ENCODE measurements around the gene TCF7L2.

Gene TCF7L2

GRCh38 chr10:113177936-113178335, 227.9 kb downstream of the TCF7L2 start:
- DNase-seq (ENCODE audit: low read depth in 2 of 2) = no peak

- DNase-seq (ENCODE audit: low read depth in 2 of 2) = no peak
Measured at GRCh38 chr10:113178771-113179170, 228.7 kb downstream of the TCF7L2 start.

- no peak for DNase-seq (ENCODE audit: low read depth in 2 of 2)
Measured at GRCh38 chr10:113179265-113179664, 229.2 kb downstream of the TCF7L2 start.

- no peak for DNase-seq (ENCODE audit: low read depth in 2 of 2)
Measured at GRCh38 chr10:113179966-113180365, 229.9 kb downstream of the TCF7L2 start.

- DNase-seq (ENCODE audit: low read depth in 2 of 2) = no peak
Measured at GRCh38 chr10:113180401-113181154, 230.5 kb downstream of the TCF7L2 start.

DNA sequence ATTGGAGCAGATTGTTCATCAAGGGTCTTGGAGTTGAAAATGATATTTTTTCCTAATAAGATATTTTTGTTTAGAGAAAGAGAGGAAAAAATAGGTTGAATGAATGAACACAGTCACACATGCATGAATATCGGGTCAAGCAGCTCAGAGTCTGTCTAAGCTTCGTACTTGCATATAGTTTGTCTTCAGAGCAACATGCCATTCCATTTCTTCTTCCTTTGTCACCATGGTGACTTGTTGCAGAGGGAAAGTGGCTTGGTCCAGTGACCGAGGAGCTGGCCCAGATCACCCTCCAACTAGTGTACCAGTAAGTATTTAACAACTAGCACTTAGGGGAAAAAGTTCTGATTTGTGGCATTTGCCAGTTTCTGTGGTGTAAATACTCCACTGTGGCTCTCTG, 232.1 kb downstream of the TCF7L2 start:
- DNase-seq (ENCODE audit: low read depth in 2 of 2) = no peak

GRCh38 chr10:113183573-113183972, 233.5 kb downstream of the TCF7L2 start:
- no peak for DNase-seq (ENCODE audit: low read depth in 2 of 2)

DNA sequence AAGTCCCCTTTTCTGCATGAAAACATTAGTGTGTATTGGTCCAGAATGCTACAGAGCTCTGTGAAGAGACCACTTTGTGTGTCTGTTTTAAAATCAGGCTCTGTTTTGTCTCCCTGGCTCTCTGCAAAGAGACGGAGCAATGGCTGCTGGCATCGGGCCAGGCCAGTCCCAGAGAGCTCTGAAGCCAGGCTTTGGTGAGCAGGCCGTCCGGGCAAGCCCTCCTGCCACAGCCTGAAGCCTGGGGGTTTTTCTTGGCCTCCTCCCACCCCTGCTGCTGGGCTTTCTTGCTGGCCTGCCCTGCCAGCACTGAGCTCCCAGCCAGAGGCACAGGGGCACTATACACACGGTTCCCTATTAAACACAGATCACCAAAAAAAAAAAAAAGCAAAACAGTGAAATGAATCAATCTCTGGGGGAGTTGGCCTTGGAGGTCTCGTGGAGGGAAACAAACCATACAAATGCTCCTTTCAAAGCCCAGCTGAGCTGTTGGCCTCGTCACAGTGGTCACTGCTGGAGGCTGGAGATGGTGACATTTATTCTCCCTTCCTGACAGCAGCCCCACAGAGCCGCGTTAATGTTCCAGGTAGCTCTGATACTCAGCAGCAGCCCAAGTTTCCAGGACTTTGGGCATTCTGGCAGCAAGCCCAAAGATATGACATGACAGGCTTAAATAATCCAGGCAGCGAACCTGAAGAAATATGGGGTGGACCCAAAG, 237.2 kb downstream of the TCF7L2 start:
- no peak for DNase-seq (ENCODE audit: low read depth in 2 of 2)

DNA sequence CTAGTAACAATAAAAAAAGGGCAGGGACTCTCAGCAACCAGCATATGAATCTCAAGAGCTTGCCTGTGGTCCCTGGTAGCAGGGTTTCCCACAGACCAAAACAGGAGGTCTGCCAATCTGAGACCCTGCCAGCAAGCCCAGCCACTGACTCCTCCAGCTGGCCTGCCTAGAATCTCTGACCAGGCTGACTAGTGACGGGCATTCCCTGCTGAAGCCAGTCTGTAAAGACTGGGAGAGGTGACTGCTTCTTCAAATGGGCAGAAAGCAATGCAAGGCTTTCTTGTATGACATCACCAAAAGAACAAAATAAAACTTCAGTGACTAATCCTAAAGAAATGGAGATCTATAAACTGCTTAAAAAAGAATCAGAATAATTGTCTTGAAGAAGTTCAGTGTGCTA, 249.4 kb downstream of the TCF7L2 start:
- DNase-seq (ENCODE audit: low read depth in 2 of 2) = no peak

- no peak for DNase-seq (ENCODE audit: low read depth in 2 of 2)
Measured at GRCh38 chr10:113202011-113202410, 252.0 kb downstream of the TCF7L2 start.

- no peak for DNase-seq (ENCODE audit: low read depth in 2 of 2)
Measured at GRCh38 chr10:113207924-113208323, 257.9 kb downstream of the TCF7L2 start.

- no peak for DNase-seq (ENCODE audit: low read depth in 2 of 2)
Measured at GRCh38 chr10:113213035-113213434, 263.0 kb downstream of the TCF7L2 start.

GRCh38 chr10:113214331-113214730, 264.3 kb downstream of the TCF7L2 start:
- DNase-seq (ENCODE audit: low read depth in 2 of 2) = no peak

DNA sequence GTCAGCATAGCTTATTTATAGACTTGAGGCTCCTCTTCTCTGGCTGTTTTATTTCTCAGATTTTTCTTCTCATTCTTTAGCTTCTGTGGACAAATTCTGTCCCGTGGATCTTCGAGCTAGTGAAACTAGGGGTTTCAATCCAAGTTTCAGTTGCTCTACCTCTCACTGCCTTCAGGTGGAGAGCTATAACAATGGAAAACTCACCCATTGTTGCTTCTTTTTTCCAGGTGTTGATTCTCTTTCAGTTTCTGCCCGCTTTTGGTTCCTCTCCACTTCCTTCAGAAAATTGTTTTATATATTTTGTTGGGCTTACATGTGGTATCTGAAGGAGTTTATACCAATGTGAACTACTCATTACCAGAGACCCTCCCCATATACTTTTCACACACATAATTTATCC, 266.1 kb downstream of the TCF7L2 start:
- no peak for DNase-seq (ENCODE audit: low read depth in 2 of 2)
